ENCODE results near the gene ZCCHC17.

DNA sequence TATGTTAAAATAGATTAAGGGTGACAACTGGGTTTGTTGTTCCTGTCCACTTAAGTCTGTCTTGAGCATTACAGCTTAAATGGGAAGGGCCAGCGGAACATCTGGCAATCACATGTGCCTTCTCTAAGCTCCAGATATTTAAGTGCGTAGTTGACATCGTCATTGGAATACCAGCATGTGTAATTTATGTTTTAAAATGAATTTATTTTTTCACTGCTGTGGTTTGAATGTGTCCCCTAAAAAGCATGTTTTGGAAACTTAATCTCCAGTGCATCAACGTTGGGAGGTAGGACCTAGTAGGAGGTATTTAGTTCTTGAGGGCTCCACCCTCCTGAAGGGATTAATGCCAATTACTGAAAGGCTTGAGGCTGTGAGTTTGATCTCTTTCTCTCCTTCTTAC is 13.4 kb downstream of the ZCCHC17 start:
- TF ChIP-seq EZH2phosphoT487 (IDR thresholded peaks at IDR 0.05; ENCODE audit: low read length), result no peak
- TF ChIP-seq, protein P1, sequence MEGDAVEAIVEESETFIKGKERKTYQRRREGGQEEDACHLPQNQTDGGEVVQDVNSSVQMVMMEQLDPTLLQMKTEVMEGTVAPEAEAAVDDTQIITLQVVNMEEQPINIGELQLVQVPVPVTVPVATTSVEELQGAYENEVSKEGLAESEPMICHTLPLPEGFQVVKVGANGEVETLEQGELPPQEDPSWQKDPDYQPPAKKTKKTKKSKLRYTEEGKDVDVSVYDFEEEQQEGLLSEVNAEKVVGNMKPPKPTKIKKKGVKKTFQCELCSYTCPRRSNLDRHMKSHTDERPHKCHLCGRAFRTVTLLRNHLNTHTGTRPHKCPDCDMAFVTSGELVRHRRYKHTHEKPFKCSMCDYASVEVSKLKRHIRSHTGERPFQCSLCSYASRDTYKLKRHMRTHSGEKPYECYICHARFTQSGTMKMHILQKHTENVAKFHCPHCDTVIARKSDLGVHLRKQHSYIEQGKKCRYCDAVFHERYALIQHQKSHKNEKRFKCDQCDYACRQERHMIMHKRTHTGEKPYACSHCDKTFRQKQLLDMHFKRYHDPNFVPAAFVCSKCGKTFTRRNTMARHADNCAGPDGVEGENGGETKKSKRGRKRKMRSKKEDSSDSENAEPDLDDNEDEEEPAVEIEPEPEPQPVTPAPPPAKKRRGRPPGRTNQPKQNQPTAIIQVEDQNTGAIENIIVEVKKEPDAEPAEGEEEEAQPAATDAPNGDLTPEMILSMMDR (IDR thresholded peaks at IDR 0.05; ENCODE audit: low read length), result no peak
- no peak for TF ChIP-seq EZH2 (optimal IDR thresholded peaks at IDR 0.05; ENCODE audit: low read depth, low read length)

Measured in MM.1S (cell line).